NT2/D1 (cell line): ENCODE measurements around the gene ATP5MC2.
"Not testable (repeated sequence)": the region's sequence is repeated elsewhere in the genome, so short reads cannot be mapped to it uniquely, and the experiment has no call there.

Experiments used
- SUZ12 ChIP-seq: IDR thresholded peaks from 2 replicates; pipeline ENCODE4 v1.6.1; 2011; ENCODE audit not compliant: insufficient read length, insufficient read depth; ENCODE audit errors: extremely low read depth
- YY1 ChIP-seq: IDR thresholded peaks from 2 replicates; pipeline ENCODE4 v1.6.1; 2011; ENCODE audit not compliant: insufficient read length, insufficient read depth
- ZNF274 ChIP-seq: IDR thresholded peaks from 2 replicates; pipeline ENCODE4 v1.6.1; 2011; ENCODE audit warnings: mild to moderate bottlenecking, low read depth, low read length

- not testable (repeated sequence) for TF ChIP-seq ZNF274, YY1, SUZ12
Measured at GRCh38 chr12:53635708-53636107, 40.2 kb downstream of the ATP5MC2 start.
